Stimulated activated CD4-positive, alpha-beta T cell treated with anti-CD3 and anti-CD28 coated beads, TNF-alpha, amount 100 ng/mL, for 48 hours (primary cell): ENCODE data around the gene COX10.
"Not testable (repeated sequence)": the region's sequence is repeated elsewhere in the genome, so short reads cannot be mapped to it uniquely, and the experiment has no call there.

Experiments used
- DNase-seq, 3 donors: peaks; one replicate each; pipeline ENCODE4 v3.0.0-alpha.2; 2020; ENCODE audit warnings: low read depth in 3 of 3

Gene COX10

DNA sequence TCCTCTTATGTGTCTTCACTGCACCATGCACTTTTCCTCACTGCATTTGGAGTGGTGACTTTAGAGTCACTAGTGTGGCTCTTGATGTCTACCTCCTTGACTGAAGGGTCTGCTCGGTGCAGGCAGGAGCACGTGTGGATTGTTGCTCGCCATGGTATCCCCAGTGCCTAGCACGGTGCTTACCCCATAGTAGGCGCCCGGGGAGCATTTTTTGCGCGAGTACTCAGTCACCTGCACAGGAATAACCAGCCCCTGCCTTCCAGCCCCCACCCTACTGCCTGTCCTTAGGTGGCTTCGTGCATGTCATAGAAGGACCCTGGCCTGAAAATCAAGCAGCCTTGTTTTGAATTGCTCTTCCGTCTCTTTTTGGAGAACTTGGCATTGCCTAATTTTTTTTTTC is 136.1 kb downstream of the COX10 start:
- no peak for DNase-seq

DNA sequence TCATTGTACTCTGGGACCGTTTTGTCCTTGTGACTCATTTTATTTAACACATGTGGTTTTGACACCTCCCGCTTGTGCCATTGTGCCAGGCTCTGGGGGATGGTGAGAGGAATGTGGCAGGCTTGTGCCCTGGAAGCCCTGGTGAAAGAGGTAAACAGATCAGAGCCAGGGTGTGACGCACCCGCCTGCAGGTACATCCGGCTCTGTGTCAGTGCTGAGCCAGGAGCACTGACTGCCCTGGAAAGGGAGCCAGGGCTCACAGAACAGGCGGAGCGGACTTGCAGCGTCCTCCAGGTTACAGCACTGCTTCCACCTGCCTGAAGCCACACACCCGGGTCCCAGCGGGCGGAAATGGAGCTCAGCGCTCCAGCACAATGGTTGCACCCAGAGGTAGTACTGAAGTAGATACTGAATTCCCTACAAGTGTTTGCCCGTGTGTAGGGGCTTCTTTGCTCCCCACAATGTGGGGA is 136.7 kb downstream of the COX10 start:
- peak in 2 of 3 donors; percentile 37 to 68 for DNase-seq

DNA sequence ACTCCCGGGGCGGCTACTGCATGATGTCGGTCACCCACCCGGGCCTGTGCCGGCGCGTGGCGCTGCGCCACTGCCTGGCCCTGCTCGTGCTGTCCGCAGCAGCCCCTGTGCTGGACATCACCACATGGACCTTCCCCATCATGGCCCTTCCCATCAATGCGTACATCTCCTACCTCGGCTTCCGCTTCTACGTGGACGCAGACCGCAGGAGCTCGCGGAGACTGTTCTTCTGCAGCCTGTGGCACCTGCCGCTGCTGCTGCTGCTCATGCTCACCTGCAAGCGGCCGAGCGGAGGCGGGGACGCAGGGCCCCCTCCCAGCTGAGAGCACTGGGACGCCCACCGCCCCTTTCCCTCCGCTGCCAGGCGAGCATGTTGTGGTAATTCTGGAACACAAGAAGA is 137.6 kb downstream of the COX10 start:
- DNase-seq: no peak

DNA sequence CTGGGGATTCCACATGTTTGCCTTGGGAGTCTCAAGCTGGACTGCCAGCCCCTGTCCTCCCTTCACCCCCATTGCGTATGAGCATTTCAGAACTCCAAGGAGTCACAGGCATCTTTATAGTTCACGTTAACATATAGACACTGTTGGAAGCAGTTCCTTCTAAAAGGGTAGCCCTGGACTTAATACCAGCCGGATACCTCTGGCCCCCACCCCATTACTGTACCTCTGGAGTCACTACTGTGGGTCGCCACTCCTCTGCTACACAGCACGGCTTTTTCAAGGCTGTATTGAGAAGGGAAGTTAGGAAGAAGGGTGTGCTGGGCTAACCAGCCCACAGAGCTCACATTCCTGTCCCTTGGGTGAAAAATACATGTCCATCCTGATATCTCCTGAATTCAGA is 138.5 kb downstream of the COX10 start:
- no peak for DNase-seq

DNA sequence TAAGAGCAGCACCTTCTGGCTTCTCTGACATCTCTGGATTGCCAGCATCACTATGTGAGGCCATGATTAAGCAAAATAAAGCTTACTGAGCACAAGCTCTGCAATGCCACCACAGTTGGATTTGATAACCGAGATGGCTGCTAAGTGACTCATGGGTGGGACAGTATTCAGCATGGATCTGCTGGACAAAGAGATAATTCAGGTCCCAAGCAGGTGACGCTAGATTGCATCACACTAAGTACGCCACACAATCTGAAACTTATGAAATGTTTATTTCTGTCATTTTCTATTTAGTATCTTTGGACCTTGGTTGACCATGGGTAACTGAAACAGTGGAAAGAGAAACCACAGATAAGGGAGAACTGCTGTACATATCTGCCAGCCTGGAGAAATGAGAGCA is 139.9 kb downstream of the COX10 start:
- DNase-seq: no peak

DNA sequence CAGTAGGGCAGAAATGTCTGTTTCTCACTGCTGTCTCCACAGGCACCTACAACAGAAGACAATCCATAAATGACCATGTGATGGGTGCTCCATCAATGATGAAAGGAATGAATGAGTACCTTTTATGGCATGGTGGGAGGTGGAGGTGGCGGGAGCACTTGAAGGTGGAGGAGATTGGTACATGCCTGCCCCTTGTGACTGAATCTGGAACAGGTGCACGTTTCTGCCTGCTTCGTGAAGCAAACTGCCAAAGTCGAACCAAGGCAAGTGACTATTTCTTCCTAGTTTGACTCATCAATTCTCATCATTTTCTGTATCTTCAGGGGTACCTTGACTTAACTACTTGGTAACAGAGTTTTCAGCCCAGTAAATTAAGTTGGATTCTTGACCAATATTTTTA is 141.9 kb downstream of the COX10 start:
- no peak for DNase-seq

DNA sequence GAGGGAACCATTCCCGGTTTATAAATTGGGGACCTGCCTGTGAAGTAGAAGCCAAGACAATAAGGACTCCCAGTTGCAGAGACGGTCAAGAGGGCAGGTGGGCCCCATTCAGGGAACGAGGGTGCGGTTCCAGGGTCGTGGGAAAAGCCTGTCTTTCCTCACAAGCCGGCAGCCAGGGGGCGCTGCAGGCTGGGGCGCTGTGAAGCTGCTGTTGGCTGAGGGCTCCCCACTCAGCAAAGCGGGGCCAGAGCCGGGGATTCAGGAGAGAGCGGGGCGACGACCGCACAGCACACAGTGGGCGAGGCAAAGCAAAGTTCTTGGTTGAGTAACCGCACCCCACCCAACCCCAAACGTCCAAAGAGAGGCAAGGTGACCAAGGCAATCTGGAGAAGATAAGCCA is 142.5 kb downstream of the COX10 start:
- no peak for DNase-seq

DNA sequence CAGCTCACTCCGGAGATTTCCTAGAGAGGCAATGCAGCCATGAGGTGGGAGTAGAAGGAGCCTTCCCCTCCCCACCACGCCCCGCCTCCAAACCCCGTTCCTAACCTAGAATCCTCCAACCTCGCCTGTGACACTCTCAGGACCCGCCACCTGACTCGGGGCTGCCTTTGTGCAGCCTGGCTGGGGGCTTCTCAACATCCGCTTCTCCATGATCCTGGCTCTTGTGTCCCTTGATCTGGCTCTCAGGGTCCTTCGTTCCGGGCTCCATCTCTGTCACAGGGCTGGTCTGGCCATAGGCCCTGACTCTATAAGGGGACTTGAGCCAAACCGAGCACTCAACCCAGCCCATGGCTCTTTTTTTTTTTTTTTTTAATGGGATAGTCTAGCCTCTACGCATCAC is 143.1 kb downstream of the COX10 start:
- DNase-seq: no peak

DNA sequence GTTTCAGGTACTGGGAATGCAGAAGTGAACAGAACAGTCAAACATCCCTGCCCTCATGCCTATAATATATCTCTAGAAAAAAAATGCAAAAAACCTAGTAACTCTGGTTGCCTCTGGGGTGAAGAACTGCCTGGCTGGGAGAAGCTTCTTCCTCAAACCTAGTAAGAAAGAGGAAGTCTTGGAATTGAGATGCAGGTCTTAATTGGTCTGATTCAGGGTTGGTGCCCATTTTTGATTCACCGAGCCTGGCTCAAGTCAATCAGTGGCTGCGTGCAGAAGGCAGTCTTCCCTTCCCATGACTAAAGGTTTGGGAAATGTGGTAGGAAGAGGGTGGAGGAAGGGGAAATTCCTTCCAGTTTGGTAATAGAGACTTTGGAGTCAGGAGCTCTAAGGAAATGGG is 145.0 kb downstream of the COX10 start:
- DNase-seq: no peak

DNA sequence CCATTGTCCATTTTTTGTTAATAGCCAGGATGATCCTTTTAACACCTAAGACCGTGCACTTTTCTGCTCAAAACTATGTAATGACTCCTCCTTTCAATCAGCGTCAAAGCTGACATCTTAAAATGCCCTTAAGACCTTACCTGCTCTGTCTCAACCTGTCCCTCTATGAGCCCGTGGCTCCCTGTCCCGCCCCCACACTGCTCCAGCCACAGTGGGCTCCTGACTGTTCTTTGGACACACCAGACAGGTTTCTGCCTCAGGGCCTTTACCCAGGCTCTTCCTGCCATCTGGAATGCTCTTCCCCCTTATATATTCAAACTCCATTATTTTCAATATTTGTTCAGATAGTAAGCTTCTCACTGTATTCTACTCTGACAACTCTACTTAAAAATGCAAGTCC is 153.3 kb downstream of the COX10 start:
- DNase-seq: no peak

DNA sequence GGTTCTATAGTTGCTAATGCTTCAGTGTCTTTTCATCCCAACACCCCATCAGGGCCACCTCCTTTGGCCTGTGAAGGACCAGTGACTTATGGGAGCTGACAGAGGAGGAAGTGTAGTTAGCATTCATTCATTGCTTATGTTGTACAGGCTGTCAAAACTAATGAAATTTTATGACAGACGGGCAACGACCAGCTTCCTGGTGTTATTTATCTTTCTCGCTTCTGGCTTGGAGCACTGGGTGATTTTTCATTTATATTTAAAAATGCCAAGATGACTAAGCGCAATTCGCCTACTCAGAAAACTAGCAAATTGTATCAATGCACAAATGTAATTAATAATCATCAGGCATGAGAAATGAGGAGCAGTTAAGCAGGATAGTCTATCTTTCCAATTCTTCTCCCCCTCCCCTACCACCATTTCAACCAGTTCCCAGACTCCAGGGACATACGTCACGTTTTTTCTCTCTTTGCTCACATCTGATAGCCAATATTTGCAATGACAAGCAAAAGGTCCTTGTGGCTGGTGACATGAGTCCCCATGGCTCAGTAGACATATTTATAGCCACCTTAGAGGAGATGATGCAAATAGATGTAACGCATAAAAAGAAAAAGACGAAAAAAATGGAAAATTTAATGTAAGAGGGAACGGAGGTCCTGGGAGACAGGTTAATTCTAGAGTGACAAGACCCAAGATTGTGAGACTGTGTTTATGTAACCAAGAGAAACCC is 156.1 kb downstream of the COX10 start:
- DNase-seq: no peak

DNA sequence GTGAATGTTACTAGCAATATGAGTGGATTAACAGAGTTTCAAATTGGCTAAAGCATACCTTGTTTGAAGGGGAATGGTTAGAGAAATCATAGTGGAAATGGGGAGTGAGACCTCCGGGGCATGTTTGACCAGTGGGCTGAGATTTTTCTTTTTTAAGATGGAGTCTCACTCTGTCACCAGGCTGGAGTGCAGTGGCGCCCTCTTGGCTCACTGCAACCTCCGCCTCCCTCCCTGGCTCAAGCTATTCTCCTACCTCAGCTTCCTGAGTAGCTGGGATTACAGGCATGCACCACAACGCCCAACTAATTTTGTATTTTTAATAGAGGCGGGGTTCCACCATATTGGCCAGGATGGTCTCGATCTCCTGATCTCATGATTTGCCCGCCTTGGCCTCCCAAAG is 157.7 kb downstream of the COX10 start:
- no peak for DNase-seq

DNA sequence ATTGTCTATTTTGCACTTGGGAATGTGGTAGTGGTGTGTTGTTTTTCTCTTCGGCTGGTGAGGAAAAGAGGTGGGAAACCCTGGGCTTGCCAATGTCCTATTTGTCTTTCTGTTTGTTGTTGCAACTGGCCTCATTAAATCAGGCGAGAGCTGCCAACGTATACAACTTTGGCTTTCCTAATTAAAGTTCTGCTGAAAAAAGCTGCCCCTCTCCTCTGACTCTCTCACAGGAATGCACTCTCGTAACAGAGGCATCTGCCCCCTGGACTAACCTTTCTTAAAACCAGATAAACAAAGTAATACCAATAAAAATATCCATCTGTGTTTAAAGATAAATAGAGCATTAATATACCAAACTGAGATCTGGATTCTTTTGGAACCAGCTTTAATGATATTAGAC is 159.6 kb downstream of the COX10 start:
- no peak for DNase-seq

DNA sequence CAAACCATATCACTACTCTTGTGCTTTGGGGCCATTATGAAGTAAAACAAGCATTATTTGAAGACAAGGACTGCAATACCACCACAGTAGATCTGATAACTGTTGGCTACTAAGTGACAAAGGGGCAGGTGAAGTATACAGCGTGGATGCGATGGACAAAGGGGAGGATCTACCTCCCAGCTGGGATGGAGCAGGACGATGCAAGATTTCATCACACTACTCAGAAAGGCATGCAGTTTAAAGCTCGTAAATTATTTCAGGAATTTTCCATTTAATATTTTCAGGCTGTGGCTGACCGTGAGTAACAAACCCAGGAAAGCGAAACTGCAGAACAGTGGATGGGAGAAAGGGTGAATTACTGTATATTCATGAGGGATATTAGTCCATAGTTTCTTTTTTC is 161.9 kb downstream of the COX10 start:
- not testable (repeated sequence) for DNase-seq

DNA sequence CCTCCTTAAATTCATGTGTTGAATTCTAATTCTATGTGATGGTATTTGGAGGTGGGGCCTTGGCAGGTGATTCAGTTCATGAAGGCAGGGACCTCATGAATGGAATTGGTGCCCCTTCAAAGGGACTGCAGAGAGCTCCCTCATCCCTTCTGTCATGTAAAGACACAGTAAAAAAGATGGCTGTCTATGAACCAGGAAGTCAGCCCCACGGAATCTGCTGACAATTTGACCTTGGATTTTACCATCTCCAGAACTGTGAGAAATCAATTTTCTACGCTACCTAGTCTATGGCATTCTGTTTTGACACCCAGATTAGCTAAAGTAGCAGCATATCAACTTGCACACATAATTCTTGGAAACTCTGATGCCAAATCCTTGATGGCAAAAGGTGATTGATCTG is 165.7 kb downstream of the COX10 start:
- DNase-seq: not testable (repeated sequence)

DNA sequence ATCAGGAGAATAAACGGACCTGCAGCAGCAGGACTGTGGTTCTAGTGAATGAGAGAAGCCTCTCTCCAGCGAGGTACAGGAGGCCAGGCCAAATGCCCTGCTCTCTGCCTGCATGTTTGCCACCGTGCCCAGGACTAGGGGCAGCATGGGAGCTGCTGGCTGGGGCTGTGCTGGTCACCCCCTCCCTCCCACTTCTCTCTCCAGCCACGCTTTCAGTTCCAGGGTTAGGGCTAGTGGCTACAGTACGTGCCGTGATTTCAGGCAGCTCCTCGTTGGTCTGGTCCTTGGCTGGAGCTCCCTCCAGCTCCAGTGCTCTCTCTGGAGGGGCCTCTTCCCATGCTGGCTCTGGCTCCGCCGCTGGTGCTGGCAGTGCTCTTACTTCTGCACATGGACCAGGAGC is 166.7 kb downstream of the COX10 start:
- not testable (repeated sequence) for DNase-seq

DNA sequence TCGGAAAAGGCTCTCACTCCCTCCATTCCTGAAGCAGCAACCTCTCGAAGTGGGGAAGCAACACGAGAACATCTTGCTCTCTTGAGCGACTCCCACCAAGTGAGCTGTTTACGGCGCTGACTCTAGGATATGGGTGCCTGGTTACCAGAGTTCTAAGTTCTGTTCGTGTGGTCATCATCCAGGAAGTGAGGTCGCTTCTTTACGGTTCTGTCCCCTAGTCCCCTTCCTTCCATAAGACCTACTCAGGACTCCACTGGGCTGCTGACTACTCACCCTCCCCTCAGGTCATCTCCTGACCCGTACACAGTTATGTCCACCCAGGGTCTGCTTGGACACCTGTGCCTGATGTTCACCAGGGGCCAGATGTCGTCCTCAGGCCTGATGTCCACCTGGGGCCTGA is 167.5 kb downstream of the COX10 start, which contains the start of gene CDRT15:
Gene CDRT15, minus strand, starts transcription at position 101 of the 400 bp plus-strand sequence. Its CDS starts 29 bp downstream, at position 72.
- not testable (repeated sequence) for DNase-seq

DNA sequence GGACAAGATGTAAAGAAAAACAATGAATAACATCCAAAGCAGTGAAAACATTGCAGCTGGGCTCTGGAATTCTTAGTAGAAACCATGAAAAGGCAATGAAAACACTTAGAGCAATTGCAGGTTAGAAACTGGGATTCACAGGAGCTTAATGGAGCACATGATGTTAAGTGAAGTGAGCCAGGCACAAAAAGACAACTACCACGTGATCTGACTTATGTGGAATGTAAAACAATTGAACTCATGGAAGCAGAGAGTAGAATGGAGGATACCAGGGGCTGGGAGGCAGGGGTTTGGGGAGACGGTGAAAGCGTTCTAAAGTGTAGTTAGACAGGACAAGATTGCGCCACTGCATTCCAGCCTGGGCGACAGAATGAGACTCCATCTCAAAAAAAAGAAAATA is 170.0 kb downstream of the COX10 start:
- not testable (repeated sequence) for DNase-seq

DNA sequence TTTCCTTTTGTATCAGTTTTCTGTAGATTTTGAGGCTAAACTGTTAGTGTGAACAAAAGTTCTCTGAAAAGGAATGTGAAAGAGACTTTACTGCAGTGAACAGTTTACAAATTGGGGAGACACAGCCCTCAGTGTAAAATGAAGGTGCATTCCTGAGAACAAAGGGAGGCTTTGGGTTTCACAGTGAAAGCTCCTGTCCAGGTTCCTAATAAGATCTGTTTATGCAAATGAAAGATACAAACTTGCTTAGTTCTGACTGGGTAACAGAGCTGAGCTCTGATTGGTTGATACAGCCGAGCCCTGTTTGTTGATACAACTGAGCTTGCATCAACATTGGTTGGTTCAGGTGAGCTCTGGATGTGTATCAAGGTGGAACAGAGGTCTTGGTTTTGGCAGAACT is 175.7 kb downstream of the COX10 start:
- DNase-seq: no peak

DNA sequence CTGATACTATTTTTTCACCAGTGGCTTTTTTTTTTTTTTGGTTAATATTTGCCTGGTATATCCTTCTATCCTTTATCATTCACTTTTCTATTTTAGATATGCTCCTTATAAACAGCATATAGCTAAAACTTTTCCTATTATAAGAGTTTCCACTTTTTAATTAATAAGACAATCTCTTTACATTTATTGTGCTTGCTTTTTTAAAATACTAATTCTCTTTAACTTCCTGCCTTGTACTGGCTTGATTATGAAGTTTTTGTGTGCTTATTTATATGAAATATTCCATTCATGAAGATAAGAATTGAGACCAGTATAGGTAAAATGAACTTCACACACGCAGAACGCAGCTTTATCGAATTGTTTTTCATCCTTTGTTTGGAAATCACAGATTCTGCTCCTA is 176.3 kb downstream of the COX10 start:
- no peak for DNase-seq
